H9 (cell line): ENCODE results near the gene PRSS8. TPM values are rescaled to one million over a fixed set of nuclear protein-coding genes. Genes with fewer than 3 reads are reported as not detected.

ENCODE experiments used
- DNase-seq: peaks from one replicate; pipeline ENCODE4 v3.0.0-alpha.2; 2017
- H2AFZ ChIP-seq: one replicate; pipeline ENCODE4 v1.6.1; 2013; ENCODE audit warnings: mild to moderate bottlenecking, low read length, control low read depth, moderate library complexity
- H2AK5ac ChIP-seq: 2 replicates; pipeline ENCODE4 v1.6.1; 2013; ENCODE audit warnings: low read length, control low read depth, mixed read lengths; ENCODE audit not compliant: insufficient read length
- H2BK120ac ChIP-seq: one replicate; pipeline ENCODE4 v1.6.1; 2013; ENCODE audit warnings: low read depth, mild to moderate bottlenecking, low read length, control low read depth, inconsistent platforms; ENCODE audit not compliant: poor library complexity, severe bottlenecking
- H2BK12ac ChIP-seq: 2 replicates; pipeline ENCODE4 v1.6.1; 2013; ENCODE audit warnings: low read length, control low read depth, mixed read lengths, low read depth; ENCODE audit not compliant: insufficient read length
- H2BK15ac ChIP-seq: 2 replicates; pipeline ENCODE4 v1.6.1; 2013; ENCODE audit warnings: low read depth, low read length, control low read depth
- H2BK20ac ChIP-seq: one replicate; pipeline ENCODE4 v1.6.1; 2013; ENCODE audit warnings: low read depth, mild to moderate bottlenecking, low read length, control low read depth, inconsistent platforms; ENCODE audit not compliant: poor library complexity, severe bottlenecking
- H2BK5ac ChIP-seq: 2 replicates; pipeline ENCODE4 v1.6.1; 2013; ENCODE audit warnings: low read length, control low read depth, mixed read lengths; ENCODE audit not compliant: insufficient read length
- H3K14ac ChIP-seq: 2 replicates; pipeline ENCODE4 v1.6.1; 2013; ENCODE audit warnings: low read length, control low read depth; ENCODE audit not compliant: insufficient read depth
- H3K18ac ChIP-seq: 2 replicates; pipeline ENCODE4 v1.6.1; 2013; ENCODE audit warnings: low read depth, mild to moderate bottlenecking, mixed read lengths, low read length, control low read depth; ENCODE audit not compliant: insufficient read length
- H3K23ac ChIP-seq: 2 replicates; pipeline ENCODE4 v1.6.1; 2013; ENCODE audit warnings: low read length, control low read depth, mixed read lengths, low read depth; ENCODE audit not compliant: insufficient read length
- H3K23me2 ChIP-seq: 2 replicates; pipeline ENCODE4 v1.6.1; 2013; ENCODE audit warnings: low read depth, mild to moderate bottlenecking, mixed read lengths, low read length, control low read depth; ENCODE audit not compliant: insufficient read length, poor library complexity, severe bottlenecking
- H3K27ac ChIP-seq: 2 replicates; pipeline ENCODE4 v1.5.1; 2013; ENCODE audit warnings: low read length, control low read depth, mixed read lengths, low read depth; ENCODE audit not compliant: insufficient read length
- H3K27me3 ChIP-seq: 2 replicates; pipeline ENCODE4 v1.6.1; 2013; ENCODE audit warnings: low read length, control low read depth, inconsistent platforms; ENCODE audit not compliant: insufficient read depth
- H3K4ac ChIP-seq: 2 replicates; pipeline ENCODE4 v1.6.1; 2013; ENCODE audit warnings: low read depth, mild to moderate bottlenecking, control low read depth, inconsistent platforms, low read length, moderate library complexity
- H3K4me1 ChIP-seq: 2 replicates; pipeline ENCODE4 v1.6.1; 2013; ENCODE audit warnings: low read length, control low read depth, inconsistent platforms; ENCODE audit not compliant: insufficient read depth
- H3K4me2 ChIP-seq: 2 replicates; pipeline ENCODE4 v1.6.1; 2013; ENCODE audit warnings: low read length, control low read depth, mixed read lengths; ENCODE audit not compliant: insufficient read length, insufficient read depth
- H3K56ac ChIP-seq: 2 replicates; pipeline ENCODE4 v1.6.1; 2013; ENCODE audit warnings: low read depth, mild to moderate bottlenecking, mixed read lengths, low read length, control low read depth; ENCODE audit not compliant: insufficient read length
- H3K79me1 ChIP-seq: 2 replicates; pipeline ENCODE4 v1.6.1; 2013; ENCODE audit warnings: low read depth, mild to moderate bottlenecking, moderate library complexity, low read length, control low read depth, inconsistent platforms; ENCODE audit not compliant: insufficient read depth, poor library complexity, severe bottlenecking
- H3K79me2 ChIP-seq: 2 replicates; pipeline ENCODE4 v1.6.1; 2013; ENCODE audit warnings: low read length, control low read depth, inconsistent platforms; ENCODE audit not compliant: insufficient read depth
- H3K9ac ChIP-seq: 2 replicates; pipeline ENCODE4 v1.6.1; 2013; ENCODE audit warnings: low read length, control low read depth, mixed read lengths; ENCODE audit not compliant: insufficient read length; ENCODE audit errors: extremely low read depth
- H3K9me3 ChIP-seq: one replicate; pipeline ENCODE4 v1.6.1; 2013; ENCODE audit warnings: low read depth, low read length, inconsistent platforms; ENCODE audit not compliant: control insufficient read depth
- H3T11ph ChIP-seq: one replicate; pipeline ENCODE4 v1.6.1; 2013; ENCODE audit warnings: mild to moderate bottlenecking, low read length, control low read depth, inconsistent platforms
- H4K20me1 ChIP-seq: one replicate; pipeline ENCODE4 v1.6.1; 2013; ENCODE audit not compliant: control insufficient read depth, insufficient read length, insufficient read depth
- H4K5ac ChIP-seq: 2 replicates; pipeline ENCODE4 v1.6.1; 2013; ENCODE audit warnings: low read depth, mild to moderate bottlenecking, mixed read lengths, low read length, control low read depth; ENCODE audit not compliant: insufficient read length
- H4K8ac ChIP-seq: replicated peaks from 2 replicates; pipeline ENCODE4 v1.6.1; 2013; ENCODE audit warnings: low read length, control low read depth, mixed read lengths, low read depth; ENCODE audit not compliant: insufficient read length
- H4K91ac ChIP-seq: 2 replicates; pipeline ENCODE4 v1.6.1; 2013; ENCODE audit warnings: low read depth, mild to moderate bottlenecking, moderate library complexity, mixed read lengths, low read length, control low read depth; ENCODE audit not compliant: insufficient read length
- H3K27ac Mint-ChIP-seq, 3 experiments: 2 replicates in 2 of 3; 3 replicates in 1 of 3; pipeline ENCODE4 v1.8.0; 2020 to 2021; ENCODE audit warnings: mixed read lengths in 3 of 3, mild to moderate bottlenecking in 1 of 3, moderate library complexity in 1 of 3
- H3K27me3 Mint-ChIP-seq: 2 replicates; pipeline ENCODE4 v1.8.0; 2021; ENCODE audit warnings: low read depth, mild to moderate bottlenecking, moderate library complexity, mixed read lengths
- H3K36me3 Mint-ChIP-seq, 3 experiments: 2 replicates in 2 of 3; 3 replicates in 1 of 3; pipeline ENCODE4 v1.8.0; 2020 to 2021; ENCODE audit warnings: low read depth in 3 of 3, mixed read lengths in 3 of 3; ENCODE audit not compliant: insufficient read depth in 1 of 3
- H3K4me1 Mint-ChIP-seq, 2 experiments: 2 replicates each; pipeline ENCODE4 v1.8.0; 2020; ENCODE audit warnings: mixed read lengths in 2 of 2
- H3K4me3 Mint-ChIP-seq, 2 experiments: 2 replicates in 1 of 2; 3 replicates in 1 of 2; pipeline ENCODE4 v1.8.0; 2020 to 2021; ENCODE audit warnings: mild to moderate bottlenecking in 2 of 2, mixed read lengths in 2 of 2, moderate library complexity in 1 of 2
- H3K9me3 Mint-ChIP-seq, 2 experiments: 2 replicates in 1 of 2; 3 replicates in 1 of 2; pipeline ENCODE4 v1.8.0; 2020; ENCODE audit warnings: mild to moderate bottlenecking in 2 of 2, mixed read lengths in 2 of 2, moderate library complexity in 1 of 2
- CTCF ChIP-seq: fragments of 200-600 bp; sonication (generic); conservative IDR thresholded peaks from 3 replicates; pipeline ENCODE4 v1.8.0; 2021; ENCODE audit warnings: antibody characterized with exemption, mild to moderate bottlenecking
- WGBS: extraction: QIAGEN DNeasy Blood & Tissue Kit; methylation state at CpG from one replicate; pipeline ENCODE4 v1.1.7; 2013; ENCODE audit warnings: missing lambda C conversion rate, low lambda C conversion rate, mixed read lengths; ENCODE audit not compliant: insufficient read length; ENCODE audit errors: extremely low coverage; 5-methylcytosine and 5-hydroxymethylcytosine counted together
- total RNA-seq: library from RNA; stranded (reverse); gene quantifications from 2 replicates; pipeline ENCODE4 v1.2.1, GENCODE V29; 2021

PRSS8 gene
- total RNA-seq, 1 experiment from 2014 or later: 64.0 TPM

GRCh38 chr16:31179747-31180459 lies 44.4 kb upstream of the PRSS8 start, which contains the start of gene FUS:
Gene FUS (plus strand): TSS chr16:31180139. CDS start chr16:31180215, 76 bp downstream.
- H3K56ac ChIP-seq: no peak within 1 kb of the TSS
- no peaks in the 10 kb centered on the region for H4K20me1 ChIP-seq
- peak within 1 kb of the TSS; percentile 96 for H3K14ac ChIP-seq
- H2BK15ac ChIP-seq: no peak within 1 kb of the TSS
- no peak within 1 kb of the TSS for H2AFZ ChIP-seq
- H3T11ph ChIP-seq: no peak within 1 kb of the TSS
- H2AK5ac ChIP-seq: no peak within 1 kb of the TSS
- peak within 1 kb of the TSS; percentile 84 for H2BK120ac ChIP-seq
- peak within 1 kb of the TSS; percentile 100 for H3K27ac Mint-ChIP-seq
- H3K4me1 ChIP-seq: no peaks in the 10 kb centered on the region; the same call in 1 of the 2 replicates
- no peak within 1 kb of the TSS for H4K8ac ChIP-seq
- H3K18ac ChIP-seq: peak within 1 kb of the TSS; percentile 96
- H3K4me1 Mint-ChIP-seq: peaks cover 33 to 35% of the 10 kb centered on the region in 2 experiments
- H3K27me3 Mint-ChIP-seq: peaks cover 2% of the 10 kb centered on the region
- H3K27ac ChIP-seq: peak within 1 kb of the TSS; percentile 36
- peaks cover 40 to 42% (median 40%) of the 10 kb centered on the region in 3 experiments for H3K36me3 Mint-ChIP-seq
- peak within 1 kb of the TSS; percentile 97 for H3K9ac ChIP-seq
- peak within 1 kb of the TSS; percentile 97 to 99 for H3K4me3 Mint-ChIP-seq
- no peak for TF ChIP-seq CTCF
- peak within 1 kb of the TSS; percentile 55 for H2BK5ac ChIP-seq
- H3K4me2 ChIP-seq: peak within 1 kb of the TSS; percentile 87
- H3K27me3 ChIP-seq: no peaks in the 10 kb centered on the region
- no peaks in the 10 kb centered on the region for H3K9me3 ChIP-seq
- H2BK20ac ChIP-seq: no peak within 1 kb of the TSS
- H3K23ac ChIP-seq: no peak within 1 kb of the TSS
- peaks cover 0 to 2% of the 10 kb centered on the region in 2 experiments; a peak in 2 of 5 replicates for H3K9me3 Mint-ChIP-seq
- no peak within 1 kb of the TSS for H2BK12ac ChIP-seq
- H3K79me2 ChIP-seq: peaks cover 37% of the 10 kb centered on the region
- WGBS: no CpG with 5 or more reads among the region's 69 CpGs
- peak; percentile 86 for DNase-seq
- peaks cover 9% of the 10 kb centered on the region for H3K23me2 ChIP-seq
- H3K4ac ChIP-seq: peak within 1 kb of the TSS; percentile 3; the same call in 1 of the 2 replicates
- H4K5ac ChIP-seq: peak within 1 kb of the TSS; percentile 9
- H4K91ac ChIP-seq: peak within 1 kb of the TSS; percentile 51
- H3K79me1 ChIP-seq: peaks cover 9% of the 10 kb centered on the region
